Activated B cell treated with CpG ODN at 0.5 μM for 24 hours (primary cell): ENCODE data around the gene EMC10. TPM values are rescaled to one million over a fixed set of nuclear protein-coding genes. Genes with fewer than 3 reads are reported as not detected.

Source experiments
- ATAC-seq: fragments of 200-7000 bp; cut with Tn5 transposase; one replicate; pipeline ENCODE4 v1.10.0; 2021; ENCODE audit warnings: low read depth, mild to moderate bottlenecking, moderate library complexity
- CTCF ChIA-PET: fragments of 350-600 bp; sonication (Branson Sonifier 250); formaldehyde crosslinking; loops from one replicate; lab custom pipeline; 2021; ENCODE audit warnings: antibody characterized with exemption; lab: Charles Lee
- POLR2A ChIA-PET: fragments of 350-600 bp; sonication (Branson Sonifier 250); formaldehyde crosslinking; loops from one replicate; lab custom pipeline; 2021; ENCODE audit warnings: antibody characterized with exemption; lab: Charles Lee
- DNase-seq: peaks from one replicate; pipeline ENCODE4 v3.0.0; 2022
- H3K27ac Mint-ChIP-seq: one replicate; pipeline ENCODE4 v1.8.0; 2020; ENCODE audit warnings: mixed read lengths
- H3K27me3 Mint-ChIP-seq: one replicate; pipeline ENCODE4 v1.8.0; 2021; ENCODE audit warnings: mixed read lengths
- H3K36me3 Mint-ChIP-seq: one replicate; pipeline ENCODE4 v1.8.0; 2021; ENCODE audit warnings: low read depth, mixed read lengths
- H3K4me1 Mint-ChIP-seq: one replicate; pipeline ENCODE4 v1.8.0; 2021; ENCODE audit warnings: mixed read lengths
- H3K4me3 Mint-ChIP-seq: one replicate; pipeline ENCODE4 v1.8.0; 2020; ENCODE audit warnings: mild to moderate bottlenecking, mixed read lengths
- H3K9me3 Mint-ChIP-seq: one replicate; pipeline ENCODE4 v1.8.0; 2020; ENCODE audit warnings: mixed read lengths
- intact Hi-C: fragments of 100-400 bp; cut with micrococcal nuclease; formaldehyde crosslinking; loops from one replicate; pipeline ENCODE4 v1.15.1; 2024
- total RNA-seq: library from RNA; stranded (reverse); gene quantifications from 2 replicates; pipeline ENCODE4 v1.2.3, GENCODE V29; 2022
- TF ChIP-seq, protein P1 (sequence below): fragments of 200-600 bp; IDR thresholded peaks from one replicate; pipeline ENCODE4 v1.8.0; 2022; ENCODE audit warnings: antibody characterized with exemption, mild to moderate bottlenecking

The EMC10 gene
- total RNA-seq, 1 donor from 2014 or later = 72.1 TPM

DNA sequence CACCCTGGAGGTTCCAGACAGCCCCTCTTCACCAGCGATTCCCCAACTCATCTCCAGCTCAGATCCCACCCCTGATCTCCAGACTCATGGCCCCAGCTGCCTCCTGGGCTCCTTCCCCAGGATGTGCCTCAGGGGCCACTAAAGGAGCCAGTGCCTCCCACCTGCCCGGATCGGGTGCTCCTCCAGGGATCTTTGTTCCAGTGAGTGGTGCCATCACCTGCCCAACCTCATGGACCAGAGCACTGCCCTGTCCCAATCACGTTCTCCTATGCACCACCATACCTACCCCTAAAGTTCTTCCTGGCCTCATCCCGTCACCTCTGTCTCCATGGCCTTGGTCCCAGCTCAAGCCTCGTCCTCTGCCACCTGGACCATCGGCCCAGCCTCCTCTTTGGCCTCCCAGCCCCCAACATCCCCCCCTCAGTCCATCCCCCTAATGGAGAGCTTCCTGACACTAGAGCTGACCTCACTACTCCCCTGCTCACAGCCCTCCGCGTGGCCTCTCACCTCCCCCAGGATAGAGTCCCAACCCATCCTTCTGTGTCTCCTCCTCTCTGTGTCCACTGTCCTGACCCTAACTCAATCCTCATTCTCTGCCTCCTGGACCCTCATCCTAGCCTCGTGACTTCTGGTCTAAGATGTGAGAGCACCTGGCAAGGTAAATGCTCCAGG, 9.1 kb downstream of the EMC10 start:
- ATAC-seq (no peak), DNase-seq (no peak)
- Mint-ChIP-seq H3K27me3 (no peaks in the 10 kb centered on the region), H3K9me3 (no peaks in the 10 kb centered on the region), H3K36me3 (peaks cover 40% of the 10 kb centered on the region), H3K4me1 (peaks cover 11% of the 10 kb centered on the region), H3K27ac (no peak overlapping the region), H3K4me3 (no peak overlapping the region)
- ChIA-PET CTCF (no interaction called here), POLR2A (interaction anchor here (0.5 to 0.6 kb wide), 2 partner anchors 332 to 460 kb away, joined by 3 to 4 read pairs; partner anchors contain the start of gene ZNF473)
- intact Hi-C loops = no loop called here
- TF ChIP-seq, protein P1, sequence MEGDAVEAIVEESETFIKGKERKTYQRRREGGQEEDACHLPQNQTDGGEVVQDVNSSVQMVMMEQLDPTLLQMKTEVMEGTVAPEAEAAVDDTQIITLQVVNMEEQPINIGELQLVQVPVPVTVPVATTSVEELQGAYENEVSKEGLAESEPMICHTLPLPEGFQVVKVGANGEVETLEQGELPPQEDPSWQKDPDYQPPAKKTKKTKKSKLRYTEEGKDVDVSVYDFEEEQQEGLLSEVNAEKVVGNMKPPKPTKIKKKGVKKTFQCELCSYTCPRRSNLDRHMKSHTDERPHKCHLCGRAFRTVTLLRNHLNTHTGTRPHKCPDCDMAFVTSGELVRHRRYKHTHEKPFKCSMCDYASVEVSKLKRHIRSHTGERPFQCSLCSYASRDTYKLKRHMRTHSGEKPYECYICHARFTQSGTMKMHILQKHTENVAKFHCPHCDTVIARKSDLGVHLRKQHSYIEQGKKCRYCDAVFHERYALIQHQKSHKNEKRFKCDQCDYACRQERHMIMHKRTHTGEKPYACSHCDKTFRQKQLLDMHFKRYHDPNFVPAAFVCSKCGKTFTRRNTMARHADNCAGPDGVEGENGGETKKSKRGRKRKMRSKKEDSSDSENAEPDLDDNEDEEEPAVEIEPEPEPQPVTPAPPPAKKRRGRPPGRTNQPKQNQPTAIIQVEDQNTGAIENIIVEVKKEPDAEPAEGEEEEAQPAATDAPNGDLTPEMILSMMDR = no peak

DNA sequence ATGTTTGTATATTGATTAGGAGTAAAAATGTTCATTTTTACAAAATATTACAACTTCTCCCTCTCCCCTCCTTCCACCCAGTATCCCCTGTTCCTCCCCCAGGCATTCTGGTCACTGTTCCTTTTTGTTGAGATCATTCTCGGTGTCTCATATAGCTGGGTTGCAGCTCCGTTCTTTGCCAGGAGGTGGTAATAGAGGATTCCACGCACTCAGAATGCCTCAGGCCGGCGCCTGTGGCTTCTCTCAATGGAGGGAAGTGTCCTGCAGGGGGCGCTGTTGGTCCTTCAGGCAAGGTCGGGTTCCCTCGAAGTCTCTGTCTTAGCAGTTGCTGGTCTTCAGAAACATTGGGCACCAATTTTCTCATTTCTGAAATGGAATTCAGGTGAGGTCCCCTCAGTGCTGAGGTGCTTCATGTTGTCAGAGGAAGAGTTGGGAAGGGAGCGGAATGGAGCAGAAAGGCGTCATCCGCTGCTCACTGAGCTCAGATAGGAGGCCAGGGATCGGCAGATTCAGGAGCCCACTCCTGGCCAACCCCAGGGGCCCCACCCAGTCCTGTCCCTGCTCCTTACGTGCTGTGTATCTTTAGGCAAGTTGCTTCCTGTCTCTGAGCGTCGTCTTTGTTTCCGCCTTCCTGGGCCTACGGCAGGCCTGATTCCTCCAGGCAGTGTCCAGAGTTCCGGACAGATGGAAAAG, 10.7 kb downstream of the EMC10 start:
- Mint-ChIP-seq H3K9me3 (no peaks in the 10 kb centered on the region), H3K4me3 (no peak overlapping the region), H3K27ac (no peak overlapping the region), H3K4me1 (peaks cover 24% of the 10 kb centered on the region), H3K36me3 (peaks cover 31% of the 10 kb centered on the region), H3K27me3 (no peaks in the 10 kb centered on the region)
- ATAC-seq (no peak), DNase-seq (no peak)
- POLR2A ChIA-PET = no interaction called here
- intact Hi-C loops = no loop called here
- TF ChIP-seq, protein P1 = no peak
- CTCF ChIA-PET = no interaction called here

DNA sequence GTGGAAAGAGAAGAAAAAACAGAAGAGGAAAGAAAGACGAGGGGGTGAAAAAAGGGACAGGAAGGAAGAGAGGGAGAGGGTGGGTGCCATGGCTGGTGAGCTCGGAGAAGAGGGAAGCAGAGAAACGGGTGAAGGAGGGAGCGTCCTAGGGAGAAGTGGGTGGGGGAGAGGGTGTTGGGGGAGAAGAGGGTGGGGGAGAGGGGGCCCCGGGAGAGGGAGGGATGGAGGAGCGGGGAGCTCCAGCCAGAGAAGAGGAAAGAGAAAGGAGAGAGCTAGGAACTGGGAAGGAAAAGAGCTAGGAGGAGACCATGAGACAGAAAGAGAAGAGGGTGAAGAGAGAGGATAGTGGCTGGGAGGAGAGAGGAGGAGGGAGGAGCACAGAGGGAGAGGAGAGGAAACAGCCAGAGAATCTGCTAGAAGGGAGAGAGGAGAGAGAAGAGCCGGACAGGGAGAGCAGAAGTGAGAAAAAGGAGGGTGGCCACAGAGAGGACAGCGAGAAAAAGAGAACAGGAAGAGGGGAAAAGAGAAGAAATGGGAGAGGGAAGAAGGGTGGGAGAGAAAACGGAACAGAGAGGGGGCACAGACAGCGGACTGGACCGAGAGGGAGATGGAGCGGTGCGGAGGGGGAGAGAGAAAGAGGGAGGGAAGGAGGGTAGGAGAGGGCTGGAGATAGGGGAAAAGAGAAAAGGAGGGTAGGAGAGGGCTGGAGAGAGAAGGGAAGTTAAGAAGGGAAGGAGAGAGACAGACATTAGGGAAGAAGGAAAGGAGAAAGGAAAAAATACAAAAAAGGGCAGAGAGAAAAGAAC, 12.3 kb downstream of the EMC10 start:
- POLR2A ChIA-PET = interaction anchor here (0.6 kb wide), 1 partner anchor 406 kb away, joined by 3 read pairs; no protein-coding TSS in a partner anchor
- no peak overlapping the region for H3K27ac Mint-ChIP-seq
- CTCF ChIA-PET = no interaction called here
- DNase-seq (no peak), ATAC-seq (no peak)
- intact Hi-C loops = no loop called here
- H3K27me3 Mint-ChIP-seq = no peaks in the 10 kb centered on the region
- peaks cover 29% of the 10 kb centered on the region for H3K4me1 Mint-ChIP-seq
- H3K9me3 Mint-ChIP-seq = no peaks in the 10 kb centered on the region
- H3K4me3 Mint-ChIP-seq = no peak overlapping the region
- TF ChIP-seq, protein P1 = no peak
- peaks cover 16% of the 10 kb centered on the region for H3K36me3 Mint-ChIP-seq

DNA sequence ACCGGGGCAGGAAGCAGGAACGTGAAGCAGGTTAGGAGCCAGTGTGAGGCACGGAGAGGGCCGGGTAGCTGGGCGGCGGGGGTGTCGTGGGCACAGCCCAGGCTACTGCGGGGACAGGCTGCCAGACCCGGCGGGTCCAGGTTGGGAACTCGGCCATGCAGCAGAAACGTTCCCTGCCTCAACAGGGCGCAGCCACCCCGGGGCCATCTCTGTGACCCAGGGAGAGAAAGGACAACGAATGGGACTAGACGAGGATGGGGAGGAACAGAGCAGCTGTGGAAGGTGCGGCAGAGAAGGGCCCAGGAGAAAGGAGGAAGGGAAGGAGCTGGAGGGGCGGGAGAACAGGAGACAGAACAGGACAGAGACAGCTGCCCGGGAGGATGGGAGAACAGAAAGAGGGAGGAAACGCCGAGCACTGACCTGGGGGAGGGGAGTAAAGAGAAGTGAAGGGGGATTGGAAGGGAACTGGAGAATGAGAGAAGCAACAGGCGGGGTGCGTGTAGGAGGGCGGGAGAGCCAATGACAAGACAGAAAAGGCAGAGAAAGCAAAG, 13.2 kb downstream of the EMC10 start:
- ChIA-PET POLR2A (interaction anchor here (0.5 to 0.6 kb wide), 2 partner anchors 30 to 882 kb away, joined by 3 read pairs; no protein-coding TSS in a partner anchor), CTCF (no interaction called here)
- Mint-ChIP-seq H3K4me1 (peaks cover 29% of the 10 kb centered on the region), H3K9me3 (no peaks in the 10 kb centered on the region), H3K27ac (no peak overlapping the region), H3K4me3 (no peak overlapping the region), H3K27me3 (no peaks in the 10 kb centered on the region), H3K36me3 (peaks cover 15% of the 10 kb centered on the region)
- TF ChIP-seq, protein P1 = no peak
- intact Hi-C loops = no loop called here
- no peak for DNase-seq
- ATAC-seq = no peak
